AG08395 (cell line): ENCODE measurements around the gene FAM78B.
A peak's percentile ranks its signal among the peaks of the same experiment; 100 is the strongest.

Experiments used
- DNase-seq: peaks from one replicate; pipeline ENCODE4 v3.0.0; 2012; ENCODE audit warnings: mixed read lengths, low spot score

FAM78B gene

DNA sequence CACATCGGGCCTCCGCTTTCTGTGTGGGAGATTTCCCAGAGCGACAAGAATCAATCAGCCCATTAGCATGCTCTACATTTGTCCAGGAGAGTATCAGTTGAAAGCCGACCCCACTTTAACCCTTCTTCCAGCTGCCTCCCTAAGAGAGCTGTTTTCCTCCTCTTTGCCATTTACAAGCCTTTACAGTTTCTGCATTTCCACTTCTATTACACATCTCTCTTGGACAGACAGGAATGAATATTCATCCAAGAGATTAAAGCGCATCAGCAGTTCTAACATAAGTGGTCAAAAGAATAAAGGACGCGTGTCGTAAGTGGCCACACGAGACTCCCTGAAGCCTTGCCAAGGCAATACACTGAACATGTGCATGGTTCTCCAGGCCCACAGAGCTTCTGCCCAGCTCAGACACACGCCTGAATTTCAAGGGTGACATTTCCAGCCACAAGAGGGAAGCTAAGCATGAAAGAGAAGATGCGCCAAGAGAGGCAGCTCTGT, 47.3 kb downstream of the FAM78B start:
- DNase-seq: no peak

DNA sequence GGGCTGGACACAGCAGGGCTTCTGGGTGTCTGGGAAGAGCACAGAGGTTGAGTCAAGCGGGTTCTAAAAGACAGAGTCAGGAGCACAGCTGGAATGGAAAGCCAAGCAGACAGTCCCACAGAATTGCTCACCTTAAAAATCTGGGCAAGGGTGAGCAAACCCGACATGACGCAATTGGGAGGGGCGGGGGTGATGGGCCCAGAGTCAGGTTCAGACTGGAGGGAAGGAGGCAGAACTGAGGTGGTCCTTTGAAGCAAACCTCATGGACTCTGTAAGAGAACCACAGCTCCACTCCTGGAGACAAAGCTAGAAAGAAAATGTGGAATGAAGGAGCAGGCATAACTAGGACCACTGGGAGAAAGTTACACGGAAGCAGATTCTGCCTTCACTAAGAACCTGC, 49.0 kb downstream of the FAM78B start:
- no peak for DNase-seq

DNA sequence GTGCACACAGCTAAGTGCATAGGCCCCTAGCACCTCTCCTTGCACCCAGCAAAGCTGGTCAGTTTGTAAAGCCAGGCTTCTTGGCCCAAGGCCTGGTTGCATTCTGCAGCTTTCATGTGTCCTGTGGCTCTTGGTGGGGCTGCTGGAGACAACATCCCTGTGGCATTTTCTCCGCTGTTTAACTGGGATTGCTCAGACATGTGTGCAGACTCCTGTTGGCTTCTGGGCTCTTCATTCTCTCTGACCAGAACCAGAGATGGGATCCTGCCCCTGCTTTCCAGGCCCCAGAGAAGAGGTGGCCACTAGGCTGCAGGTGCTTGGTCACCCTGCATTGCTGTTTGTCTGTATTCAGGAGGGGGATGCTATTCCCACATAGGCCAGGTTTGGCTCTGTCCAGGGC, 50.8 kb downstream of the FAM78B start:
- no peak for DNase-seq

DNA sequence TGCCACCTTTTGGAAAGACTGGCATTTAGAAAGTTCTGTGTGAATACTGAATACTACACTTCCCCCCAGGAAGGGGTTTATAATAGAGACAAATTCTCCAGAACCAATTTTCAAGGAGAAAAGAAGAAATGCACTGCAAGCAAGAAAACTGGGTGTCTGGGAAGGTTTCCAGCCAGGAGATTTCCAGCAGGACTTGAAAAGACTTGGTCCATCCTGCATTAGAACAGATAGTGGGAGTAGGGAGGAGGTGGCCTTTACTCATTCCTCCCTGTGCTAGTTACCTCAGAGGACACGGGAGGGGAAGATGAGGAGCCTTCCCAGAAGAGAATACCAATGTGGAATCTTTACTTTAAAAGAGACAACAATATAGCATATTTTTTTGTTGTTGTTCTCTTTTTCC, 52.4 kb downstream of the FAM78B start:
- DNase-seq: no peak

DNA sequence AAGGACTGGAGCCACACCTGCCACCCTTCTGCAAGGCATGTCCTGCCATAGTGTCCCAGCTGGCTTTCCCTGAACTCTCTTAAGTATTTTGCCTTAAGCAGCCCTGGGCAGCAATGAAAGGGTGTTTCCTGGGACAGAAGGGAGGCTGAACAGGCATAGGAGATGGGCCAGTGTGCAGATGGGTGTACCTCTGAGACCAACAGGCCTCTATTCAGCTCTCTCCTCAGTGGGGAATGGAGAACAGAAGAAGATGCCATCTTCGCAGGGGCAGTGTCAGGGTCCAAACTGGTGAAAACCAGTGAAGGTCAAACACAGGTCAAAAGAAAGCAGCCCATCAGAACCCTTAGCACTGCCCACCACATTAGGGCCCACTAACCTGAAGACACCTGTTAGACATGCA, 53.2 kb downstream of the FAM78B start:
- DNase-seq: no peak

DNA sequence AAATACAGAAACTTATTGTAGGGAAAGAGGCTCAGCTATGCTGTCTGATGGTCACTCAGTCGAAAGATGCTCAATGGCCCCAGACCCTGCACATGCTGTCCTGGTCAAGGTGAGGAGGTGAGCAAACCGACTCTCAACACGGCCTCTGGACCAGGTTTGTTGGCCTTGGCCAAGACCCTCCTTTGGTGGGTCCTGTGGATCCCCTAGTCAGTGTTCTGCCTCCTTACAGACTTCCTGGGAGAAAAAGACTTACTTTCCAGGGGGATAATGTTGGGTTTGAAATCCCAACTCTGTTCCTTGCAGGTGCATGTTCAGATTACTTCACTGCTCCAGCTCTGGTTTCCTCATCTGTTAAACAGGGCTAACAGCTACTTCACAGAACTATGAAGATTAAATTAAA, 53.8 kb downstream of the FAM78B start:
- DNase-seq: no peak

DNA sequence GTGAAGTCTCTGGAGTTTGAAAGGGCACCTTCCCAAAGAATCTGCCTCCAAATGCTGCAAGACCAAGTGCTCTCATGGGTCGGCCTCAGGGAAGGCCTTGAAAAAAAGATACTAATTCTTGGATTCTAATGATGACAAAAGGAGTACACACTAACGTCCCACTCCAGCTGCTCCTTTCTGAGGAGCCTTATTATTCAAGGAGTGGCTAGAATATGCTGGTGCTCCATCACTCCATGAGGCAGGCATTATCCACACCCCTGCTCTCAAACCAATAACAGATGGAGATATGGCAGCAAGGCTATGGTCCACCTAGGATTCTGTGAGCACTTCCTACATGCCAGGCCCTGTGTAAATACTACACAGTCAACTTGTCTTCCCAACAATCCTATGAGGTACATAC, 54.4 kb downstream of the FAM78B start:
- DNase-seq: no peak

DNA sequence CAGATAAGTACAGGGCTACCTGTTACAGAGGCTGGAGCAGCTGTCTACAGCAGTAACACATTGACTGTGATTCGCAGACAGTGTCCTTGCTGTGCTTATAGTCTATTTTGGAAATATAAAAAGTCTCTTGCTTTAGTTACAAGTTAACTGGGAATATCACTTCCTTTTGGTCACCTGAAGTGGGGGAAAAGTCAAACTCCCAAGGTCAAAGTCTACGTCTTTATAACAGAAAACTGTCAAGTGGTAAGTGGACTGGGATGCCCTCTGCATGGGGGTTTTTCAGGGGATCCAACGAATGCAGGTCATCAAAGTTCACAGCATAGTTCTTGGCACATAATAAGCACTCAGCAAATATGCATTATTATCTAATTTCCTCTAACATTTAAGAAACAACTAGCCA, 55.4 kb downstream of the FAM78B start:
- no peak for DNase-seq

DNA sequence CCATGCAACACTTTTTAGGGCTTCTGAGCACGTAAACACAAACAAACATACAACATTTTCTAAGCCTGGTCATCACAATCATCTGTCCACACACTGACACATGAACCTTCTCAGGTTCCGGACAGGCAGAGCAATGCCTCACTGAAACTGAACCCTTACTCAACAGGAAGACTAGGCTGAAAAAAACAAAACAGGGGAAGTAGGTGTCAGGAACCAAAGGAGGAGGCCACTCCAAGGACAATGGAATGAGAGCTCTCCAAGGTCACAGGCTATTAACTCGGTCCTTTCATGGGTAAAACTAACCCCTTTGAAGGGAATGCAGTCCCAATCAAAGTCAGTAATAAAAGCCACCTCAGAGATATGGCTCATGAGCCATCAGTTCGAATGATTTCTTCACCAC, 76.6 kb downstream of the FAM78B start:
- DNase-seq: no peak

DNA sequence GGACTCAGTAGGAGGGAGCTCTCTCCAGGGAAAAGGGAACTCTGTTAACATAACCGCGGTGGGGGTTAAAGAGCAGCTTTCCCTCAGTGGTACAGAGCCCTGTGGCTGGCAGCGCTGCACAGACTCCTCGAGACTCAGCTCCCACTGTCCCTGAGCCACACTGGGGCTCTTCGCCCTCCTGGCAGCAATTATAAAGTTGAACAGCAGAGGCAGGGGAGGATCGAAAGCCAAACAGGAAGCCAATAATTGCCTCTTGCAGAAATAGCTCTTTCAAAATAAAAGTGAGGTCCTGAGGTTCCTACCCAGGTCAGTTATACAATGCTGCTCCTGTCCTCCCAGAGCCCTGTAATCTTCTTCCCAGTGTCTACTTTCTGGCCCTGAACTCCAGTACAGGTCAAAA, 77.0 kb downstream of the FAM78B start:
- no peak for DNase-seq

DNA sequence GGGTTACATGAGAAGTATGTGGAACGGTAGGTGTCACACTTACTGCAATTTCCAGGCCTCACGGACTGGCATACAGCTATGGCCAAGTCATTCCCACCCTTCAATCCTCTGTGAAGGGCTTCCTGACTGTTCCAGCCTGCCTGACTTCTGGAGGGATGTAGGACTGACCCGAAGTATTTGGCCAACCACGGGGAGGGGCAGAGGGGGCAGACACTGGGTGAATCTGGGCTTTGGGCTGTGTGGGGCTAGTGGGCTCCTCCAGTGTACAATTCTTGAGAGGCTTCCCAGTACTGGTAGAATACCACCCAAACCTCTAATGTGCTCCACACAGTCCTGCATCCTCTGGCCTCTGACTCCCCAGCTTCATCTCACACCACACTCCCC, 78.2 kb downstream of the FAM78B start:
- no peak for DNase-seq

DNA sequence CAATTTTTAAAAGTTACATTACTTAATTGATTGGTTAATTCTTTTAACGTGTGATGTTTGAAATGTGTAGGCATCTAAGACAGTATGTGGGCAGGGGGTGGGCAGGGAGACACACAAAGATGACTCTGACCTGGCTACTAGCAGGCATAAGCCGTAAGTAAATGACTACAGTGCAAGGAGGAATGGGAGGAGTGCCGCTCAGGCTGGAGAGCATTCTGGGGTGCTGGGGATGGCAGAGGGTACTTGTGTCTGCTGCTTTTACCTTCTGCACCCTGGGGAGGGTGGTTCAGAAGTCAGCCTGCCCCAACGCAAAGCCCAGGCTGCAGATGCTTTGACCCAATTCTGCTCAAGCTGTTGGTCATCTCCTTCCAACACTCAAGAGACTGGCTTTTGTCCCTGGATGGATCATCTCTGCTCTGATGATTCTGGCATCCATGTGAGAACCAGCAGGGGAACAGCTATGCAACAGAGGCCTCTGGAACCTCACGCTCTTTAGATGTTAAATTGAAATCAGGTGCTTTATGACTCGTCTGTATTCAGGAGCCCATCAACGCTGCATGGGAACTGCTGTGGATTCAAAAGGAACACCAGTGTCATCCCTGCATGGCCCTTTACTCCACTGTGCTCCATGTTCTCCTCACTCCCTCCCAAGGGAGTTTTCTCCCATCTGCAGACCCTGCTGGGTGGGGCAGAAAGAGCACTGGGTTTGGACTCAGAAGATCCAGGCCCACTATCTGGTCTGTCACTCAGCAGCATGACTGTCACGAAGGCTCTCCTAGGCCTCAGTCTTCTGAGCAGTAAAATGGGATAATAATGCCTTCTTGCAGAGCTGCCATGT, 78.8 kb downstream of the FAM78B start:
- DNase-seq: no peak

DNA sequence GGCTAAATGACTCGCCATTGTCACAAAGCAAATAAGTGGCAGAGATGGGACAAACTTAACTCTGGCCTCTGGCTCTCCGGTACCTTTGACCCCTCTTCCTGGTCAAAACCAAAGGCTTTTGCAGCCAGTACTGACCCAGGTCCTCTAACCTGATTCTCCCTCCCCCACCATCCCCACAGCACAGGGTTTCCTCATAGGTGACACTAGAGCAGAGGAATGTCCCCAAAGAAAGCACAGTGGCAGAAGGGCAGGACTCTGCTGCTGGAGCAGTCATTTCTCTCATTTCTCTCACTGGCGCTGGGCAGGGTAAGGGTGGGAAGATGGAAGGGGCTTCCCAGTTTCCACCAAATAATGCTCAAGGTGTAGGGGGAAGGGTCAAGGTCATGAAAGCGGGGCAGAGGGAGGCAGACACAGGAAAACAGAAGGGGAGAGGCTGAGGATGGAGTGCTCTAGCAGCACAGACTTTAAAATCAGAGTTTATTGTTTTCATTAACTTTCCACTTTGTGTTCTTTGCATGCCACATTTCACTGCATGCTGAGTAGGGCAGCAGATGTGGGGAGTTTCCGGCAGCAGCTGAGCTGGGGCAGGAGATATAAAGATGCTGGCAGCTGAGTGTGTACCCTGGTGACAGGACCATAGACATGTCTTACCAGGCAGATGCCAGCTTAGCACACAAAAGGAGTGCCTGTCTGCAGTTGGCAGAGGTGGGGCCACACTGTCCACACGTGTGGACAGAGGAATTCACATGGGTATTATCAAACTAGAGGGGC, 80.5 kb downstream of the FAM78B start:
- DNase-seq: no peak

DNA sequence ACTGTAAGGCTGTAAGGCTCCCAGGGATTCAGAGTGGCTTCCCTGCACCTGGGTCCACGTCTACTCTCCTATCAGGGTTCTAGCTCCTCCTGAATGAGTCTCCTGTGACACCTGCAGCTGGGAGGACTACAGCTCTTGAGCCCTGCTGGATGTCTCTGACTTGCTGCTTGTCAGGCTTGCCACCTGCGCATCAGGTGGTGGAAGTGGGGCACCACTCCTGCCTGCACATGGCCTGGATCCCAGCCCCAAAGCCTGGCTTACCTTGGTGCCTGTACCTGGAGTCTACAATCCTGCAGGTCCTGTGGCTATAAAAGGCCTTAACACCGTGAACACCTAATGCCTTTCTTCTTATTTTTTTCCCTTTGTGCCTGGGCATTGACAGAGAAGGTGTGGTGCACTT, 82.2 kb downstream of the FAM78B start:
- DNase-seq: no peak

DNA sequence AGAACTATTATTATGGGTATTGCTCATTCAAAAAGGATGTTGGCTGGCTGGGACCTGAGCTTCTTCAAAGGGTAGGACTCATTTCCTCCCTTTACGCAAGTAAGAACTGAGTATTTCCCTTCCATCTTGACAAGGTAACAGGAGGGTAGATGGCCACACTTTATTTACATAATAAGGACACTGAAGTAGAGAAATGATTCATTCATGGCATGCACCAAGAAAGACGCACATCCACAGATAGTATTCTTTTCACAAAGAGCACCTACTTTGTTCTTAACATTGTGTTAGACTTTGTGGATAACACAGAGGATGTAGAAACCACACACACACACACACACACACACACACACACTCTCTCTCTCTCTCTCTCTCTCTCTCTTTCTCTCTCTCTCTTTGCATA, 82.9 kb downstream of the FAM78B start:
- no peak for DNase-seq

DNA sequence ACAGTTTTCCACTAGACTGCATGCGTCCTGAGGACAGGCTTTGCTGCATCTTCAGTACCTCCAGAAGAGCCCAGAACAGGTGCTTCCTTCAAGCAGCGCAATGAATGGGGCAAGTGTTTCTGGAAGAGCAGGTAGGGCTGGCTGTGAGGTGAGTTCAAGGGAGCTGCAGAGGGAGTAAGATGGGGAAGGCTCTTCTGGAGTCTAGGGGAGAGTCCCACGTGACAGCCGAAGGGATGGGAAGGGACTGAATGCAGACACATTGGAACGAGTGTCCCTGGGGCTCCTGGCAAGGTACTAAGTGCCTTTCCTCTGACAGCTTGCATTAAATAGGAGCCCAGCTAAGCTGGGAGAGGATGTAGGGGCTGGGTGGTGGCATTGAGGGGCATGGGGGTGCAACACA, 84.2 kb downstream of the FAM78B start:
- no peak for DNase-seq

DNA sequence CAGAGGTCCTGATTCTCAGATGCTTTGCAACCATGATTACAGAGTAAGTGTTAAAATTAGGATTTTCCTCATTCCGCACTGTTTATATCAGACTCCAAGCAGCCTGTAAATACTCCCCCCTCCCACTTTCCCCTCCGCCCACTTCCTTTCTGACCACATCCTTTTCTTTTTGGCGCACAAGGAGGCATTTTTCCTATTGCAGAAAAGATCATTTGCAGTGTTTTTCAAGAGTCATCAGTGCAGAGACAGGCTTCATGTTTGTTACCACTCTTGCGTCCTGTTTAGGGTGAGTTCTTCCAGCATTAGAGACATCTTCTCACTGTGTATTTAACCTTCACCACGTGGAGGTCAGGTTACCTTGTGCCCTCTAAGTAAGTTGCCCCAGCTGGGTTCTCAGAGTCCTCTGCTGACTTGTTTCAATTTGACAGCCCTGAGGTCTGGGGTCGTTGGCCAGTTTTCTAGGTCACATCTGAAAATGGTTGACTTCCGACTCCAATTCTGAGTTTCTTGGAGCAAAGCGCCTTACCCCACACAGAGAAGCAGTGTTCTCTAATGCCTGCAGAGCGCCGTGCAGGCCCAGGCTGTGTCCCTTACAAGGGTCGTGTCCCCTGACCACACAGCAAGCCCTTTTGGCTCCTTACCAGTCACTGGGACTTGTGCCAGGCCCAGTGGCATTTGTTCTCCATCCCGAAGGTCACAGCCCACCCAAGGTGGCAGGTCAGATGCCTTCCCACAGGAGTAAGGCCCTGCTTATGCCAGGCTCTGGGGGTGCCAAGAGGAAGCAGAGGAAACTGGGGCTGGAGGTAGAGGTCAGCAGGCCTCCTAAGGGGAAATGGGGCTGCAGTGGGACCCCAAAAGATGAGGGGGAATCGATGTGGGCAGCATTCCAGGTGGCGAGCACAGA, 85.6 kb downstream of the FAM78B start:
- no peak for DNase-seq

DNA sequence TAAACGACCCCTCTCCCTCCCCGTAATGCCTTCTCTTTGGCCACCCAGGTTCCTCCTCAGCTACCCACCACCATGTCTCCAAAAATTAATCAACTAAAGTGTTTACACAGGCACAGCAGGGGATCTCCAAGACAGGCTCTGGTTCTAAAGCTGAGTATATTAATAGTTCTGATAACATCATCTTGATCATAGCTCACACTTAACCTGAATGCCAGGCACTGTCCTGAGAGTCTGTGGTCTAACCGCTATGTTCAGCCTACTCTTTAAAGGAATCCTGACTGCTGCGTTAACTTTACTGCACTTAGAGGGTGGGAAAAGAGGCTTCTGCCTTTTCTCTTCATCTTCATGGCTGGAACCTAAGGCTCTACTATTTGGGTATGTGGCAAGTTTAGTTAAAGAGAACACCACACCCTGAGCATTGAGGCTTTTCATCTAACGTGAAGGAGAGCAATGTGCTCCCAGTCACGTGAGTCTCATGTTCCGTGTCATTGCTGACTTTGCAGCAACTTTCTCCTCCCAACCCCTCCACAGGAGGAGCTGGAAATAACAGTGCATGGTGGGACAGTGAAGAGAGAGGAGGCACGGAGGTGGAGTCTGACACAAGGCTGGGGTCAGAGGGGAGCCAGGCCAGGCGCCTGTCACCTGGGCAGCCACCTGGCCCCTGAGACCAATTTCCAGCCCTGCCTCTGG, 86.4 kb downstream of the FAM78B start:
- DNase-seq: peak; percentile 4

DNA sequence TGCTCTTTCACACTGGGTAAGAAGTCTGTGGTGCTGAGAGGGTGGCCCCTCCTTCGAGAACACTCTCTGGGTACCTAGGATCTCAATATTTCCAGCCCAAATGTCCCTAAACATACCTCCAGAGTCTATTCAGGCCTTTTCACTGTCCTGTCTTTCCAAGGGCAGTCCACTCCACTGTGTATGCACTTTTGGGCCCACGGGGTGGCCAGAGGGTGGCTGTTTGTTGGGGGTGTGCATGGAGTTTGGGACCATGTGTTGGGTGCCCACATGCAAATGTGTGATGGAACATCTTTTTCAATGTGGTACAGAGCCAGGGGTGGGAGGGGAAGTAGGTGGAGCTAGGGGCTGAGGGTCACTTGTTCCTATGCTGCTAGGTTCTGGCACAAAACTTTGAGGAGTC, 87.5 kb downstream of the FAM78B start:
- no peak for DNase-seq

DNA sequence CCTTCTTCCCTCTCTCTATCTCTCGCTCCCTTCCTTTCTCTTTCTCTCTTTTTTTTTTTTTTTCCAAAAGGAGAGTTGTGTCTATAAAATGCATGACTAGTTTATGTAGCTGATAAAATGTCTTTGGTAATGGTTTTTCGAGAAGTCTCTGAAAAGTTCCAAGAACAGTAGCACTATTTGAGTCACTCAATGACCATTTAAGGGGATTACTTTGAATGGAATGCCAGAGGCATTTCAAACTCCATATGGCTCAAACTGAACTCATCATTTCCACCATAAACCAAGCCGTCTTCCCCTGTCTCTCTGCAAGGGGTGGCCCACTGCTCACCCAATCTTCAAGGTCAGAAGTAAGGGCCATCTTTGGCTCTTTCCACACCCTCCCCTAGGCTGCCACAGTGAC, 93.3 kb downstream of the FAM78B start:
- no peak for DNase-seq

DNA sequence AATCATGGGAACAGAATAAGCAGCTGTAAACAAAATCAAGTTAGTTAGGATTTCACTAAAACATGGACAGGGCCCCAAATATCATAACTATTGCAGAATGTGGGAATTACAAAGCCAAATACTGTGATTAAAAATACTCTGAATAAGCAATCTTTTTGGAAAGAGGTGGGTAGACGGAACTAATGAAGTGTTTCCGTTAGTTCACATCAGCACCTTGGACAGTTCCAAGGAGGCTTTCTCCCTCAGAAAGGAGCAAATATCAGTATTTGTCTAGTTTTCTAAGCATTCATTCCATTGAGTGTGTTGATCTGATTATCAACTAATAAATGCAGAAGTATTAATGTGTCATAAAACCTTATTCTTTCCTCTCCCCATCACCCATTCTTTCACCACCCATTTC, 97.4 kb downstream of the FAM78B start:
- no peak for DNase-seq

DNA sequence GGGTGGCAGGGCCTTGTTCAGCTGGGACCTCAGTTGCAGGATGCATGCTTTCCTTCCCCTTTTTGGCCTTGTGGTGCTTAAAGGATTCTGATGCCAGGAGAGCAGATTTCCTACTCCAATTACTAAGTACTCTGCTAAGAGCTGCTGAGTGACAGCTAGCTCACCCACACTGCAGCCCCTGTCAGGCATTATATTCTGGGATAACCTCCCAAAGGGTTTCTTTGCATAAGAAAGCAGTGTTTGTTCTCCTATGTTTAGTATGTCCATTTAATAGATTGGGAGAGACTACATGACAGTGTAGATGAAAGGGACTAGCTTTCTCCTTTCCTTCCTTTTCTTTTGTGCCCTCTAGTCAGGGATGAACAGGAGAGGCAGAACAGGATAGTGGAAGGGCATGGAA, 100.7 kb downstream of the FAM78B start:
- DNase-seq: no peak
